GM18502 (cell line): ENCODE results near the gene WNT9A.

Experiments
- ATAC-seq: cut with Tn5 transposase; IDR thresholded peaks from one replicate; pipeline ENCODE4 v1.9.1; 2021; ENCODE audit warnings: mild to moderate bottlenecking; ENCODE audit not compliant: unreplicated experiment, poor library complexity

The WNT9A gene

DNA sequence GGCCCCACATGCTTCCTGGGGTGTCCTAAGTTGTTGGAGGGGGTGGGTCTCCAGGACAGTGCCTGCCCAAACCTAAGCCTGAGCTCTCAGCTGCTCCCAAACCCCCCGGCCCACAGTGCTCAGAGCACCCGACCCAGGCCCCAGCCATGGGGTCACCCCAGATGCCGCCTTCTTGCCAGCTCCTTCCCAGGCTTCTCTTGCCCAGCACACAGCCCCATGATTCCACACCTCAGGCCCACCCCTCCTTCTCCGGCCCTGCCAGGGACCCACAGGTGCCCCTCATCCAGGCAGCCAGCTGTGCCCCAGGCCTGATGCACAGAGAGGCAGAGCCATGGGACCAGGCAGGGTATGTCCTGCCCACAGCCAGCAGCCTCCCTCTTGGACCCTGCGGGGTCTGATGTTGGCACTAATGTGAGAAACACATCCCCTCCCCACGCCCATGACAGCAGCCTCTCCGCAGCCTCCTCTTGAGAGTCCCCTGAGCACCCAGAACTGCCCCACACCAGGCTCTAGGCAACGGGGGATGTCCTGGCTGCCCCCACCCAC, 4.9 kb downstream of the WNT9A start:
- no peak for ATAC-seq

DNA sequence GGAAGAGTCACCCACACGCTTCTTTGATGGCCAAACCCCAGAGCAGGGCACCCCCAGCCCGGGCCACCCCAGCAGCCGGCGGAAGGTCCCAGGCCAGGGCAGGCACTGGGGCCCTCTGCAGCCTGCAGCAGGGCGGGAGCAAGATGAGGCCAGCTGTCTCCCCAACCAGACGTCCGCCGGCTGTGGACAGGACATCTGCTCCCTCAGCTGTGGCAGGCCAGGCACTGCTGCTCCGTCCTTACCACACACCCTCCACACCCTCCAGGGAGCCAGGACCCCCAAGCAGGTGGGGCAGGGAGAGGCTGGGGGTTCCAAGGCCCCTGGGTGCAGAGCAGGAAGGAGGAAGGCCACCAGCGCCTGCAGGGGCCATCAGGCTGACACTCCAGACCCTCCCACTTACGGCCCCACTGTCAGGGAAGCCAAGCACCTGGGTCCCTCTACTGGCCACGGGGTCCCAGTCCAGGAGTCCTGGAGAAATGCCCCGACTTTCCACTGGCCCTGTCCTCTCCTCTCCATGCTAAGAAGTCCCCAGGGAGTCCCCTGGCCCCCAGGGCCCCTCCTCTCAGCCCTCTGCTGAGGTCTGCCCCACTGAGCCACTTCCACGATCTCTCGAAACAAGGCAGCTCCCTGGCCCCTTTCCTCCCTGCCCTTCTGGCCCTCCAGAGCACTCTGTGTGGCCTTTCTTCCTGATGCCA, 5.6 kb downstream of the WNT9A start:
- ATAC-seq: no peak

DNA sequence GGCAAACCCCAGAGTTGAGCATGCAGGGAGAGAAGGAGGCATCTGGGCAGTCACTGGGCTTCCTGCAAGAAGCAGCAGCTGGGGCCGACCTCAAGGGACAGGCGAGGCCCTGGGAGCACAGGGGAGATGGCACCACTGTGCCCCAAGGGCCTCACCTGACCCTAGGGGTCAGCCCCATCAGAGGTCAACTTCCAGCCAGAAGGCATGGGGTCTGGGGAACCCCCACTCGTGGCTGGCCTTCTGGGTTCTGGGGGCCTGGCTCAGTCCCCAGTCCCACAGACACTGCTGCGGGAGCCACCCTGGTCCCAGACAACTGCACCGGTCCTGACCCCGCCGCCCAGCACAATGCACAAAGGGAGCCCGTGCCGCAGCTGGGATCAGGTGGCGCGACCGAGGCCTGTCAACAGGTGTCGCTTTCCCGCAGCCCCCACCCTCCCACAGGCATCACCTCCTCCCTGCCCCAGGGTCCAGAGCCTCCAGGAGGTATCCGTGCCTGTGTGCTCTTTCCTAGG, 6.2 kb downstream of the WNT9A start:
- ATAC-seq: no peak

DNA sequence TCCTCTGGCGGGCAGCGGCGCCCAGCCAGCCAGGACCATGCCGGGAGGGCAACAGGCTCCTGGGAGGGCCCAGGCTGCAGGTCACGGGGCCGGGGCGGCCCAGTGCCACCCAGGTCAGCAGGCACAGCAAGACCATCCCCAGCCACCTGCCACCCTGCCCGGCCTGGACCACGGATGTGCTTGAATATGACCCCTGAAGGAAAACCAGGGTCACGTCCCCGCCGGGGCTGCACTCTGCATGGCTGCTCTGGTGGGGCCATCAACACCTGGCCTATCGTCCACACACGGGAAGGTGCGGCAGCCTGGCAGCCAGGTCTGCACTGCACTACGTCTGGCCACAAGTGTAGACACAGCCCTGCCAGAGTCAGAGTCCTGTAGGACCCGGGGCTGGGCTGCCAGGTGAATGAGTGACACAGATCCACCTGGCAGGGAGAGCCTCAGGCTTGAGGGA, 6.9 kb downstream of the WNT9A start:
- no peak for ATAC-seq

DNA sequence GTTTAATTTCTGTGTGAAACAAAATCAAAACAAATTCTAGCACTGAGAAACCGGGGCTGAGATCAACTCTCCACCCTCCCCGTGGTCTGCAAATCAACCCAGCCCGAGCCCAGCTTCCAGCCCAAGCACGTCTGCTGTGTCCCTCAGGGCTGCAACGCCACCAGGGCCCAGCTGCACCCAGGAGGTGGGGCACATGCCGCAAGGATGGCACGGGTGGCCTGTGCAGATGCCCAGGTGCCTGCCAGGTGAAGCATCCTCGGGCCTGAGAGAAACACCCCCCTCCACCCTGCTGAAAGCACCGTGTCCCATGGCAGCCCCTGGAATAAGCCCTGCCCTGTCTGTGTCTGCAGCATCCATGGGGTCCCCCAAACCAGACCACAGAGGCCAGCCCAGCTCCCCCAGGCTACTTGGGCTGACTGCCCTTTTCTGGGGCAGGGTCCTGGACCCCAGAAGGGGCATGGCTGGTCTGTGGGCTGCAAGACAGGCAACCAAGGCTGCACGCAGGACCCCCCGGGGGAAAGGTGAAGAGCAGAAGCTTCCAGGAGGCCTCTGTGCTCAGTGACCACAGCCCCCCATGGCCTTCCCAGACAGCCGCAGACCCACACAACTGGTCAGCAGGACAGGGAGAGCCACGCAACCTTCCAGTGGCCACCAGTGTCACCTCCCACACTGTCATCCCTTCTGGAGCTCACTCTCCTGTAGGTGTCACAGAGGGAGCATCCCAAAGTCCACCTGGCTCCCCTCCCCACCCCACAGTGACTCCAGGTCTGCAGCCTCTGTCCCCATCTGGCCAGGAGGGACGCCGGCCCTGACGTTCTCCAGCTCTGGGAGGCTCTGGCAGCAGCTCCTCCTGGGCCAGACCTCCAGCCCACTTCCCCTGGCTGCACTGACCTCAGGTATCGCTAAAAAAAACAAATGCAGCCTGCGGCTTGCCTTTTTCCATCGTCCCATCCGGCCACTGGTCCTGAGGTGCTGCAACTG, 7.7 kb downstream of the WNT9A start:
- ATAC-seq: no peak

DNA sequence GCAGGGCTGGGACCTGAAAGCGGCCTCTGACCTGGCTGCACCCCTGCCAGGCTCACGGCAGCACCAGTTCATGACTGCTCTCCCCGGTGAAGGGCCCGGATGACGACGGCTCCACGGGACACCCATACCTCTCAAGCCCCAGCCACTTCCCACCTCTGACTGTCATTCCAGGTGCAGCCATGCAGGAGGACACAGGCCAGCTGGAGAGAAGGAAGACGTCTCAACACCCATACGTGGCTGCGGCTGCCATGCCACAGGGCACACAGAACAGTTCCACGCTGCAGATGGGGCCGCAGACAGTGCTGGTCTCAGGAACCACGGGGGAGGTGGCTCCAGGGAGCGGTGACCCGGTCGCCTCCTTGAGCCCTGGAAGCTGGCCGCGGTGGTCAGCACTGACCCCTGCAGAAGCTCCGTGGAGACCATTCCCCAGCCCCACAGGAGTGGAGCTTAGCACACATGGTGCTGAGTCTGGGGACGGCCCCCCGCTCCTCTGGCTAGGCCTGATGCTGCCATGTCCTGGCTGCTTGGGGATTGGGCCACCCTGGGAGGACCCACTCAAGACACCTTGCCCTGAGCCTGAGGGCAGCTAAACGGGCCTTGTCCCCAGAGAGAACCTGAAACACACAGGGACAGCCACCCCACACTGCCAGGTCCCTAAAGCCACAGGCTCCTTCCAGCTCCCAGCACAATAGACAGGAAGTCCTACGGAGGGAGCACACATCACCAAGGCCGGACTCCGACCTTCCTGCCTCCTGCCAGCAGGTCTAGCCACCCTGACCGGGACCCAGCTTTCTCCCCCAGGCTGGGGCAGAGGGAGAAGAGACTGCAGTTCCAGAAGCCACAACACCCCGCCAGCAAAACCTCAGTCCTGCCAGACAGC, 8.6 kb downstream of the WNT9A start:
- no peak for ATAC-seq

DNA sequence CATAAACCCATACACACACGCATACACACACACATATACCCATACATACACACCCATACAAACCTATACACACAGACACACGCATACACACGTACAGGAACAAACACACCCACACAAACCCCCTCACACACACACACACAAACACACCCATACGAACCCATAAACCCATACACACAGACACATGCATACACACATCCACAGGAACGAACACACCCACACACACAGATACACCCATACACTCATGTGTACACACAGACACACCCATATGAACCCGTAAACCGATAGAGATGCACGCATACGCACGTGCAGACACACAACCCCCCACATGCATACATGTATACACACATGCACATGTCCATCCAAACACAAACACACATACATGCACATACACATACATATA, 9.5 kb downstream of the WNT9A start:
- no peak for ATAC-seq

DNA sequence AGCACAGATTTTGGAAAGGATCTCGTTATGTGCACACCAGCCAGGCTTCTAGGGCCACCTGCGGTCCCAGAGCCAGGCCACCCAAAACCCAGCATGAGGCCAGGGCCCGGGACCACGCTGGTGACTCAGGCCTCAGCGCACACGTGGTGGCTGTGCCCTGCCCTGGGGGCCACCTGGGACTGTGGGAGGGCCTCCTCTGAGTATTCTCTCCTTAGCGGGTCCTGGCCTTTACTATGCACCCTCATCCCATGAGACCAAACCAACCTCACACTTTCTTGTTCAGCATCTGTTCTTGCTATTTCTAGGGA, 9.9 kb downstream of the WNT9A start:
- ATAC-seq: no peak

DNA sequence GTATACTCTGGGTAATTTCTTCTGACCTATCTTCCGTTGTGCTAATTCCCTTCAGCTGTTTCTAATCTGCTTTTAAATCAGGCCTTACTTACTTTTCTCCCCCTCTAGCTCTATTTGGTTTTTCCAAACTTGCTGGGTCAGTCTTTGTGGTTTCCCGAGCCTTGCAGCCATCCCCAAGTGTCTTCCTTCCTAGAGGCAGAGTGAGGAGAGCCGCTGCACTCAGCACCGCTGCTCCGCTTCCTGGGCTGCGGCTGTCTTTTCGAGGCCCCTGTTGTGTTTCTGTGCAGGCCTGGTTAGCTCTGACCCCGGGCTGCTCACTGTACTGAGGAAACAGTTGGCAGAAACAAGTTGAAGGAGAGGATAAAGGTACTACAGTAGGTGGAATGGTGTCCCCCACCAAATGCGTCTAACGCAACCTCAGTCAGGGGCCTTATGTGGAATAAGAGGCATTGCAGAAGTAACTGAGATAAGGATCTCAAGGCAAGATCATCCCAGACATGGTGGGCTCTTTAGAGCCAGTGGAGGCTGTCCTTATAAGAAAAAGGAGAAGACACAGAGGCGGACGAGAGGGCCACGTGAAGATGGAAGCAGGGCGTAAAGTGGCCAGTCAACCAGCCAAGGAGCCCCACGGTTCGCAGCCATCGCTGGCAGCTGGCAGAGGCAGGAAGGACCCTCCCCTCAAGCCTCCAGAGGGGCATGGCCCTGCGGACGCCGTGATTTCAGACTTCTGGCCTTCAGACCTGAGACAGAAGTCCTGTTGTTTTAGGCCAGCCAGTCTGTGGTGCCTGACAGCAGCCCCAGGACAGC, 10.5 kb downstream of the WNT9A start:
- ATAC-seq: no peak

DNA sequence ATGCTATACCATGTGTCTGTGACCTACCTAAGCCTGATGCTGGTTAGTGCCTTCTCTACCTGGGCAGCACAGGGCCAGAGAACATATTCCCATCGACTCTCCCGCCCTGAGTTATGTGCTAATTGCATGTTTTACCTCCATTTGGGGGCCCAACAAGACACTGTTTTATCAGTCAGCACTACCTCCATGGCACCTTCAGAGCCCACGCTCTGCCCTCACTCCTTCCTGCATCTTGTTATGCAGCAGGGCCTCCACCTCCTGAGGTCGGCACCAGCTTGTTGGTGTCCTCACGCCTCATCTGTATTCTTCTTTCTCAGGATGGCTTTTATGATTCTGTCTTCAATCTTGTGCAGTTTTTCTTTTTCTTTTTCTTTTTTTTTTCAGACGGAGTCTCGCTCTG, 11.9 kb downstream of the WNT9A start:
- no peak for ATAC-seq

DNA sequence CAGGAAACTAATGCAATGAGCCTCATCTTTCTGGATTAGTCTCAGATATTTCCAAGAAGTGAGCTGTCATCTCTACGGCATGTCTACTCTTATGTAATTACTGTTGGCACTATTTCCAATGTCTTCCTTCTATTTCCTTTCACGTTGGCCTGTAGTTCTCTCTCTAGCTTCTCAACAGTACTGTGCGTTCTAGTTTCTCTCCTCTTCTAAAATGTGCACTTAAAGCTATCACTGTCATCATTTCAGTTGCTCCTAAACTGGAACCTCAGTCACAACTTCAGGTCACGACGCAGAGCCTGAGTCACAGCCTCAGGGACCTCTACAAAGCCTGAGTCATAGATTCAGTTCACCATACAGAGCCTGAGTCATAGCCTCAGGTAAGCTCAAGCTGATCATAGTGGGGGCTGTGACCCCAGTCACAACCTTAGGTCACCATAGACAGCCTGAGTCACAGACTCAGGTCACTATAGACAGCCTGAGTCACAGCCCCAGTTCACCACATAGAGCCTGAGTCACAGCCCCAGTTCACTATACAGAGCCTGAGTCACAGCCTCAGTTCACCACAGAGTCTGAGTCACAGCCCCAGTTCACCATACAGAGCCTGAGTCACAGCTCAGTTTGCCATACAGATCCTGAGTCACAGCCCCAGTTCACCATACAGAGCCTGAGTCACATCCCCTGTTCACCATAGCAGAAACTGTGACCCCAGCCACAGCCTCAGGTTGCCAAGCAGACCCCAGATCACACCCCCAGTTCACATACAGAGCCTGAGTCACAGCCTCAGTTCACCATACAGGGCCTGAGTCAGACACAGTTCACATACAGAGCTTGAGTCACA, 13.0 kb downstream of the WNT9A start:
- no peak for ATAC-seq

DNA sequence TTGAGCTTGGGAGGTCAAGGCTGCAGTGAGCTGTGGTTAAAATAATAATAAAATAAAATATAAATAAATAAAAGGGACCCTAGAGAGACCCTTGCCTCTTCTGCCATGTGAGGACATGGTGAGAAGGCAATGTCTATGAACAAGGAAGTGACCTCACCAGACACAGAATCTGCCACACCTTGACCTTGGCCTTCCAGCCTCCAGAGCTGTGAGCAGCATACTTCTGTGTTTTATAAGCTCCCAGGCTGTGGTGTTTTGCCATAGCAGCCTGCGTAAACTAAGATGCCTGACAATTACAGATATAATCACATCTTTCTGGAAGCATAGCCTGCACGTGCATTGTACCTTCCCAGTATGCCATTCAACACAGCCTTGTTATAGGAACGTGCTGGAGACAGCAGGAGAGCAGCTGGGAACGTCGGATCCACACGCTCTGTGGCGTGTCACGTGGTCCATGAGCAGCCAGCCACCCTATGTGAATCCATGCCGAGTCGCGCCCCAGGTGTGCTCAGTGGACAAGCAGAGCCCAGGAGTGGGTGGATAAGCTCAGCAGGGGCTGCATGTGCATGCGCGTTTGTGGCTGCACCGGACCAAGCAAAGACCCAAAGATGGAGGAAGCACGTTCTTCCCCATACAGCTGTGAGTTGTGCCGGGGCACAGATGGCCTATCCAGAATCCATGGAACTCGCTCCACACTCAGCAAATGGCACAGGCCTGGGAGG, 17.8 kb downstream of the WNT9A start:
- no peak for ATAC-seq

DNA sequence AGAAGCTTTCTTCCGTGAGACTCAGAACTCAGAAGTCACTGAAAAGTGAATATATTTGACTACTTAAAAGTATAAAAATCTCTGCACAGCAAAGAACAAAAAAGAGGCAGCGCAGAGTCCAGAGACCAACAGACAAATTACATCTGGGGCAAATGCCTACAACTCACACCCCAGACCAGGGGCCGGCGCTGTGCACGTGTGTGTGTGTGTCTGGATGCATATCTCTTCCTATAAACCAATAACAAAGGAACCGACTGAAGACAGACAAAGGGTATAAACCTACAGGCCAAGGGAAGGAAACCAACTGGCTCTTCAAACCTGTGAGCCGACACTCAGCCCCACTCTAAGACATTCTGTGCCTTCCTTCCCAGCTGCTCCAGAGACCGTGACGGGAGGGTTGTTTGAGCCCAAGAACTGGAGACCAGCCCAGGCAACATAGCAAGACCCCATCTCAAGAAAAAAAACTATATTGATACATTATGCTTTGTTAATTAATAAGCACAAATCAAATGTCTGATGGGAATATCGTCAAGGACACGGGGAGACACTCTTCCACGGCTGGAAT, 18.8 kb downstream of the WNT9A start:
- no peak for ATAC-seq

DNA sequence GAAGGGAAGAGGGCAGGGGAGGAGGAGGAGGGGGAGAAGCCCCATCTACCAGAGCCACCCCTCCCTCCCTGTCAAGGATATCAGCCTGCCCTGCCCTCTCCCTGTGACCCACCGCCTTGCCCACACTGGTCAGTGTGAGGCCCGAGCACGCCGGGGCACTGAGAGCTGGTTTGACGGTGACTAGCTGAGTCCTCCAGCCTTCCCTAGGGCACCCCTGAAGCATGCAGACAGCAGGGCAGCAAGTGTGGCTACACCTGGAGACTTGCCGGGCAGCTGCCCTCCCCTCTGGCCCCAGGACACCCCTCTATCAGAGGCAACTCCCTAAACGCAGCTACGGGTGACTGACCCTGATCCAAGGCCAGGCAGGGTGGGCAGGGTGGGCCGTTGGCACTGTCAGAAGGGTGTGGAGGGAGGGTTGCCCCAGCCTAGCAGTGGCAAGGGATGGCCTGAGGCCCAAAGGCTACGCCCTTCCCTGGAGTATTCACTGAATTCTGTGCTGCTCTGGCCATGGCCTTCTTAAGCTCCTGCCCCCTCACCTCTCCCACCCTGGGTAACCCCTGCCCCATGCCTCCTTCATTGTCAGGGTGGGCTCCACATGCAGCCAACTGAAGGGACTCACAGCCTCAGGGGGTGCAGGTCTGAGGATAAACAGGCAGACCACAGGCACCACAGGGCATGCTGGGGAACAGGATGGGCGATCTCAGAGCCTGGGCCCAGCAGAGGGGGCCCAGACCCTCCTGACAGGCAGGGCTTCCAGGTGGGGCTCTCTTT, 19.6 kb downstream of the WNT9A start:
- no peak for ATAC-seq

DNA sequence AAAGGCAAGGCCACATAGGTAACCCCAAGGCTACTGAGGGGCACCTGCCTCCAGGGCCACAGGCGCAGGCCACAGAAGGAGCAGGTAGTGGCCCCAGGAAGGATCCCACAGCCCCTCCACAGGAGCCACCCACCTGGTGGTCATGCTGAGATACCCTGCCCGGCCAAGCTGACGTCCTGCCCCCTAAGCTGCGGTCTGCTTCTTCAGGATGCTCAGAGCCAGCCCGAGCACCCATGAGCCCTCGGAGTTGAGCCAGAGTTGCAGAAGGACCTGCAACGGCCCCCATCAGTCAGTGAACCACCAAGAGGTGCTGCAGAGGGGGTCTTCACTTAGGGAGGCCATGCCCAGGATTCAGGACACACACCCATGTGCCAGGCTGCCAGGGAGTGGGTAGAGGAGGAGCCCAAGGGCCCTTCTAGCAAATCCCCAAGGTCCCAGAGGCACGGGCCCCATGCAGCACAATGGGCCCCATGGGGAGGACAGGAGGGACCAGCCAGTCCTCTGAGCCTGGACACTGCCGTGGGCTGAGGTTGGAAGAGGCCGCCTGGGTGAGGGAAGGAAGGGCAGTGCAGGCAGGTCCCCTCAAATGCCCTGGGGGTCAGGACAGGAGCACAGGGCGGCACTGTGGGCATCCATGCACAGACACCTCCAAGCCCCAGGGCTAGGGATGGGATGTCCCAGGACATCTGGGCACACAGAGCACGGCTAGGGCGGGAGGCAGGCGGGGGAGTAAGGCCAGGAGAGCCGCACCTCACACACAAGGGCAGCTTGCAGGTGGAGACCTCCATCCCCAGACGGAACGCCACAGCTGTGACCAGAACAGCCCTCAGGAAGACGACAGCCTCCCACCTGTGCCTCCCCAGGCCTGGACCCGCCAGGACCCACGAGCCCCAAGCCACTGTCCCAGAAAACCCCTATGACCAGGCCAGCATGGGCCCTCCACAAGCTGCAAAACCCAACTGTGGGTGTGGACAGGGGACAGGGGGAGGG, 20.5 kb downstream of the WNT9A start:
- no peak for ATAC-seq
